Fibroblast of skin of back (primary cell): ENCODE measurements around the gene TRIP12. TPM values are rescaled to one million over a fixed set of nuclear protein-coding genes. Genes with fewer than 3 reads are reported as not detected.
"Not testable (repeated sequence)": the region's sequence is repeated elsewhere in the genome, so short reads cannot be mapped to it uniquely, and the experiment has no call there.

Experiments
- DNase-seq: peaks from one replicate; pipeline ENCODE4 v3.0.0-alpha.2; 2013
- polyA plus RNA-seq, 2 experiments: library from polyadenylated mRNA; unstranded; fragments of 120-200 nt; gene quantifications; one replicate each; pipeline ENCODE4 v1.2.1, GENCODE V29; 2013; ENCODE audit not compliant: insufficient read length in 2 of 2

The TRIP12 gene
- 144 TPM for polyA plus RNA-seq (2013, experiment 1 of 2; ENCODE audit: insufficient read length)
- polyA plus RNA-seq (2013, experiment 2 of 2; ENCODE audit: insufficient read length), result 132 TPM

- DNase-seq, result peak; percentile 98
These were observed at the start of gene TRIP12 for GRCh38 chr2:229921892-229922448. Gene TRIP12, minus strand, starts transcription at chr2:229922009. Its CDS starts 41,930 bp downstream, at chr2:229880079.

DNA sequence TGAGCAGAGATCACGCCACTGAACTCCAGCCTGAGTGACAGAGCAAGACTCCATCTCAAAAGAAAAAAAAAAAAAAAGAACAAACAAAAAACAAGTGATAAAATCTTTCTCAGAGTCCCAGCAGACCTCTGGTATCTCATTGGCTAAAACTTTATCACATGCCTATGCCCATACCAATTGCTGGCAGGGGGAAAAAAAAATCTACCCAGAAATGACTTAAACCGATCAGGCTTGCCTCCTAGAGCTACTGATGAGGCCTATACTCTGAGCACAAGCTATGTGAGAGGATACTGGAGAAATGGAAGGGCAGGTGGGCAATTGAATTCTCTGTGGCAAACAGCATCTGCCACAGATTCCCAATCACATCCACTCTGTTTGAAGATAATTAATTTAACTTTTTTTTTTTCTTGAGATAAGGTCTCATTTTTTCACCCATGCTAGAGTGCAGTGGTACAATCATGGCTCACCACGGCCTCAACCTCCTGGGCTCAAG, 49.5 kb upstream of the TRIP12 start:
- no peak for DNase-seq

- DNase-seq, result no peak
These were observed 48.6 kb upstream of the TRIP12 start for GRCh38 chr2:229970406-229970805.

GRCh38 chr2:229969921-229970320, 48.1 kb upstream of the TRIP12 start:
- DNase-seq, result no peak

GRCh38 chr2:229963596-229963995, 41.8 kb upstream of the TRIP12 start:
- DNase-seq, result not testable (repeated sequence)

DNA sequence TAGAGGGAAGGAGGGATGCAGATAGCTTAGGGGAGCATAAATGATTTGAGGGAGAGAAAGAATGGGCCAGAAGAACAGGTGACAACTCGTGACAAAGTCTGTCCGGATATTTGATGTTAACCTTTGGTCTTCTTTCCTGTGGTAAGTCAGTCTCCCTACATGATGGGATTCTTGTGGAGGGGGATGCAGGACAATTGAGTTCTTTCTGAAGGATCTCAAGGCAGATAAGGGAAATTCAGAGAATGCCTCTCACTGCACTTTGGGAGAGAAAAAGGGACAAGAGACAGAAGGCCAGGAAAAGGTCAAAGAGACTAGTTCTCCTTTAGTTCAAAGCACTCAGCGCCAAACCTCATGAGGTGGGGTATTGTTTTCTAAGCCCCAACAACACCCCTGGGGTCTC, 34.7 kb upstream of the TRIP12 start:
- no peak for DNase-seq

DNA sequence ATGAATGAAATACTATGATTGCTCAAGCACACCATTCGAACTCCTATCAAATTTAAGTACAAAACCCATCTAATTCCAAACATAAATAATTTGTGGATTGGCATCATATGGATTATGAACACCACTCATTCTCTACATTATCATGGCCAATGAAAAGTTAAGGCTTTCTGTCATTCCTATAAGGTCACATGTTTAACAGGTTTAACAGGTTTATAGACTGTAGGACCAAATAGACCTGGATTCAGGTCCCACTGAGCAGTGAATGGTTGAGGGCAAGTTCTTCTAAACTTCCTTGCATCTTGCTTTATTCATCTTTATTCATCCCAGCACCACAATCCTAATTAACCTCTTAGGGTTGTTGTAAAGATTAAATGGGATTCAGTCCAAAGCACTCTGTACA, 33.9 kb upstream of the TRIP12 start:
- no peak for DNase-seq

DNA sequence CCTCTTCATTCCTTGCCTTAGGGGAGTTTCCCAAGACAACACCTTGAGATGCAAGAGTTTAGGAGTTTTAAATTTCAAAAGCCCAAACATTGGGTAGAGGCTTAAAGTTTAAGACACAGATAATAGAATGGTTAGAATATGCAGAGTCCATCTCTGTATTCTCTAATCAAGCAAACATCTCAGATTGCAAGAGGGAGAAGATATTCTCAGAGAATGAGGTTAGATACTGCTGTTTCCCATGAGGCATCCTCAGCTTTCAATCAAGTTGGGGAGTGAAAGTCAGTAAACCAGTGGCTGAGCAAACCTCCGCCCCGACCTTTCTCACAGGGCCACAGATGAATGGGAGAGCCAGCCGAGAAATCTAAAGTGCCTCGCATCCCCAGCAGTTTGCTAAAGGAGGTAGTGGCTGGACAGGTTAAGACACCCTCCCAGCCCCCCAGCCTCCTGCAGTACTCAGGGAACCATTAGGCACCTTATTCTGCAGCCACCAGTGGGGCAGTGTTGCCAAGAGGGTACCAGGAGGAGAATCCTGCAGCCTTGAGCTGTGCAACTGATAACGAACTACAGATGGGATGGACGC, 30.5 kb upstream of the TRIP12 start:
- DNase-seq, result no peak

DNA sequence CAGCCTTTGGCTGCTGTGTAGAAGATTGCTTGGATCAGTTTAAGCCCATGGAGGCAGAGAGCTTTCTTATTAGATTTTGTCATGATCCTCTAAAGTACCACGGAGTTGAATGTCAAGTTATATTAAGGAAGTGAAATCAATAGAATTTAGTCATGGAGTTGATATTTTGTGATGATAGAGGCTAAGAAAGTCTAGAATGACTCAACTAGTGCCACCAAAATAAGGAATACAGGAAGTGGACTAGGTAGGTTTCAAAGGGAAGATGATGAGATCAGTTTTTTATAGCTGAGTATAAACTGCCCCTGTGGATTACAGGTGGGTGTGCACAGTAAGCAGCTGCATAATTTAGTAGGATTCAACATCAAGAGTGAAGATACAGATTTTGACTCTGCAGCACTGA, 25.7 kb upstream of the TRIP12 start:
- DNase-seq, result no peak

- no peak for DNase-seq
These were observed 24.2 kb upstream of the TRIP12 start for GRCh38 chr2:229945975-229946374.

DNA sequence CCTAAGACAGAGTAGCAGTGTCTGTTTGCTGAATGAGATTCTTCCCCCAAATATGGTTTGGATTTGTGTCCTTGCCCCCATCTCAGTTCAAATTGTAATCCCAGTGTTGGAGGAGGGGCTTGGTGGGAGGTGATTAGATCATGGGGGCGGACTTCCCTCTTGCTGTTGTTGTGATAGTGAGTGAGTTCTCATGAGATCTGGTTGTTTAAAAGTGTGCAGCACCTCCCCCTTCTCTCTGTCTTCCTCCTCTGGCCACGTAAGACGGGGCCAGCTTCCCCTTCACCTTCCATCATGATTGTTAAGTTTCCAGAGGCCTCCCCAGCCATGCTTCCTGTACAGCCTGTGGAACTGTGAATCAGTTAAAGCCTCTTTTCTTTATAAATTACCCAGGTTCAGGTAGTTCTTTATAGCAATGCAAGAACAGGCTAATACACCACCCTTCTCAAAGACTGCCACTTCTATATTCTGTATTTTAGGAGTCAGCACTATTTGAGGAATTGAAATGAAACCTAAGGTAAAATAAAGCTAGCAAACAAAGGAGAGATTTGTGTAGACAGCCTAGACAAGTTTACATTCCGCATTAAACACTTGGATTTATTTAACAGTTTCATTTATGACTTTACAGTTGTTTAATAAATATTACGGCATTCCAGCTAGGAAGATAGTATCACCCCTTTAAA, 22.1 kb upstream of the TRIP12 start:
- DNase-seq, result no peak

DNA sequence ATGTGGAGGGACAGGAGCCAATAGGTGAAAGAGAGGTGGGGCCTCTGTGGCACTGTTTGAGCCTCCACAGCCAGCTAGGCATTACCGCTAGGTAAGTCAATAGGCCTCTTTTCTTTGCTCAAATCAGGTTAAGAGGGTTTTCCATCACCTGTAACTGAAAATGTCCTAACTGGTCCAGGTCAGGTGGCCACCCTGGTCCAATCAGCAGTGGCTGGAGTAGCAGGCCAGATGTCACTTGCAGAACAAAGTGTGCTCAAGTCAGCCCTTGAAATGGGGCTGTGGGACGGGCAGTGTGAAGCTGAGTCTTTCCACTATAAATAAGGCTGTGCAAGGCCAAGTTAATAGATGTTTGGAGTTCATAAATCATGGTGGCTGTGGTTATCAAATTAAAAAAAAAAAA, 21.4 kb upstream of the TRIP12 start:
- no peak for DNase-seq

- DNase-seq, result no peak
These were observed 20.9 kb upstream of the TRIP12 start for GRCh38 chr2:229942671-229943070.

GRCh38 chr2:229937537-229937936, 15.7 kb upstream of the TRIP12 start:
- no peak for DNase-seq

- DNase-seq, result no peak
These were observed 9.4 kb upstream of the TRIP12 start for GRCh38 chr2:229931241-229931640.

- no peak for DNase-seq
These were observed 8.8 kb upstream of the TRIP12 start for GRCh38 chr2:229930656-229931055.

DNA sequence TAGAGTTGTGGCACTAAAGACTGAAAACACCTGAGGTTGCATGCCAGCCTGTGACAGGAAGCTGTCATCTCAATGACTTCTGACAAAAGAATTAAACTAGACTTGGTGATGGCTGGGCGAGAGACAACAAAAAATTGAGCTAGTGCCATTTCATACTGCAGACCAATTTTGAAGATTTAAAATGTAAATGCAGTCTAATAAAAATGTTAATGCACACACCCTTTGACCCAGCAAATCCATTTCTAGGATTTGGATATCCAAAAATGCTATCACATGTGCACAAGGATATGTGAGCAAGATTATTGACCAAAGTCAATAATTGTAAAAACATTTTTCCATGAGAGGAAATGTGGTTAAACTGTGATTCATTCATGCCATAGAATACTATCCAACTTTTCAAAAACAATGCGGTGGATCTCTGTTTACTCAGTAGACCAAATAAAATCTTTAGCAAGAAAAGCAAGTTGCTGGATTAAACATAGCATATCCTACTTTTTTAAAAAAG, 6.1 kb upstream of the TRIP12 start:
- DNase-seq, result peak; percentile 82

DNA sequence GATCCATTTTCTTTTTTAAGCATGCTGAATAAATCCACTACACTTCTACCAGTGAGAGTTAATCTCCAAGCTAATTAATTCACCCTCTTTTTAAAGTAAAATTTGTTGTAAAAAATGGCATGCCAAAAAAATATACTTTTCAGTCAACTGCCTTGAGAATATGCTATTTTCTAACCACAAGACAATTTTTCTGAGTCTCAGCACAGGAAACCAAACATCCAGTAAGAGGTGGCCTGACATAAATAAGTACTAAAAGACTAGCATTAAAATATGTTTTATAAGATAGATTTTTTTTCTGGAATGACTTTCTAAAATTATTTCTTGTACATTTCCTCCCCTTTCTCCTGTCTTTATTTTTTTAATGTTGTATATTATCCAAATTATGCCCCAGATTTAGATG, 3.4 kb upstream of the TRIP12 start:
- DNase-seq, result no peak

DNA sequence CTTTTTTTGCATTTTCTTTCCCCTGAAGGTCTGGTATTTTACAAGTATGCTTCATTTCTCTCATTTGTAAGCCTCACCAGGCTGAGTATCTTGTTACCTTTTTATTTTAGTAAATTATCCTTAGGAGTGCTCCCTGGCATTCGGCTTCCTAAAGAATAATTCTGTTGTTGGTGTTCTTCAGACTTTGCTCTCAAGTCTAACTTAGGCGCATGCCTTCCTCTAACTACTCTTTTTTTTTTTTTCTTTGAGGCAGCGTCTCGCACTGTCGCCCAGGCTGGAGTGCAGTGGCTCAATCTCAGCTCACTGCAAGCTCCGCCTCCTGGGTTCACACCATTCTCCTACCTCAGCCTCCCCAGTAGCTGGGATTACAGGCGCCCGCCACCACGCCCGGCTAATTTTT, 2.7 kb upstream of the TRIP12 start:
- not testable (repeated sequence) for DNase-seq

DNA sequence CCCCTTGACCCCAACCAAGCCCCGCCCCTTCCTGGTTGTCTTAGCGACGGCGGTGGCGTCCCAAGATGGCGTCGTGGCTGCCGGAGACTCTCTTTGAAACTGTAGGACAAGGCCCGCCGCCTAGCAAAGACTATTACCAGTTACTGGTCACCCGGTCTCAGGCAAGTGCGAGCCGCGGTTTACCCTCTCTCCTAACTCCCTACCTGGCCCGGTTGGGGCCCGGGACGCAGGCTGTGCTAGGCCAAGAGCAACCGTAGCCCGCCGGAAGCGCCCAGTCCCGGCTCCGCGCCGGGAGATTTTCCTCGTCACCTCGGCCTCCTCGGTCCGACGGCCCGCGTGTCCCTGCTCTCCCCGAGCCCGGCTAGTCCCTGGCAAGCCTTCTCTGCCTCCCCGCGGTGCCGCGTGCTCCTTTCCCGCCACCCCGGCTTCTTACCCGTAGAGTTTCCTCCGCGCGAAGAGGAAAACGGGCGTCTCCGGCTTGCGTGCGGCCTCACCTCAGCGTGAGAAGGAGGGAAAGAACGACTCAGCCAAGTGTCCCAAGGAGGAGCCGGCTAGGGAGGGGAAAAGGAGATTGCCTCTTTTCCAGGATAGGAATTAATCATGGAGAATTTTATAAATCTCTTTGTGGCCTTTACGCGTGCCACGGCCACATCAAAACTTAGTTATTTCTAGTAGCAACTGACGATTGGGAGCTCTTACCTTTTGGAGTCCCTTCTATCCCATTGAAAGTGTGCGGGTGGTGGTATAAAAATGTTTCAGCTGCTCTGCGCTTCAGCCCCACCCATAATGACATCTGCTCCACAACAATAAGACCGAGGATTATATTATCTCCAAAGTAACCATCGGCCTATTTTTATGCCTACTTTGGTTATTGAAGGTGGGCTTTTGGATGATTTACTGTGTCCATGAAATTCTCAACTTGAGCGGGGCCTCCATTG, 909 bp upstream of the TRIP12 start, which contains the start of gene FBXO36:
FBXO36 (plus strand) TSS at position 55 of the 938 bp plus-strand sequence; CDS start at position 66, 11 bp downstream.
- peak; percentile 68 for DNase-seq

- peak; percentile 59 for DNase-seq
These were observed 513 bp downstream of the TRIP12 start for GRCh38 chr2:229921101-229921891.
